Activated CD4-positive, alpha-beta T cell treated with anti-CD3 and anti-CD28 coated beads, Interleukin-2, Interleukin-4, amounts not matched to agents 100 ng/mL and 50 ng/mL, durations not matched to agents 16 hours and 8 hours (primary cell): ENCODE results near the gene KCNH8.

Experiments used
- DNase-seq: peaks from one replicate; pipeline ENCODE4 v3.0.0-alpha.2; 2020; ENCODE audit warnings: low spot score

The KCNH8 gene

DNA sequence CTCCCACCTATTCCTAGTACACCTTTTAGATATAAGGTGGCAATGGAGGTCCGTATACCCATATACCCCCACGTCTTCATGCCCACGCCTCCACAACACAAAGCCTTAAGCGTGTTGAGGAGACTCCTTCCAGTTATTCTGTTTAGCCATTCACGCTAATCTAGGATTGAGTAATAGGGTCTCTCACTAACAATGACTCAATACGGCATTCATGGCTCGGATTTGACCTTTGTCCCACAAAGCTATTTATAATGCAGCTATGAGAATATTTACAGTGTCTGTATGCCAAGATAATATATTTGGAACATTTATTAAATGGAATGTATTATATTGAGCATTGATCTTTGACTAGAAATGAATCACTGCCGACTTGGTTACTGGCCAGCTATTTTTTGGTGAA, 215.8 kb downstream of the KCNH8 start:
- no peak for DNase-seq

DNA sequence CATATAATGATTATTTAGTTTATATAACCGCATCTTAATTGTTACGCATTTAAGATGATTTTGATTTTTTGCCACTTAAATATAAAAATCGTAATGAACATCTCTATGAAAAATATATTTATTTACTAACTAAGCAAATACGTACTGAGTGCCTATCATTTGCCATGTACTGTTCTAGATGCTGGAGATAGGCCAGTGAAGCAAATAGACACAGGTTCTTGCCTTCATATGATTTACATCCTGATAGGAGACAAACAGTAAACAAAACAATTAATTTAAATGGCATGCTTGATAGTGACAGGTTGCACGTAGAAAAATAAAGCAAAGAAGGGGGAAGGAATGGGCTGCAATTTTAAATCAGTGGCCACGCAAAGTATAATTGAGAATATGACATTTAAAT, 217.2 kb downstream of the KCNH8 start:
- no peak for DNase-seq

DNA sequence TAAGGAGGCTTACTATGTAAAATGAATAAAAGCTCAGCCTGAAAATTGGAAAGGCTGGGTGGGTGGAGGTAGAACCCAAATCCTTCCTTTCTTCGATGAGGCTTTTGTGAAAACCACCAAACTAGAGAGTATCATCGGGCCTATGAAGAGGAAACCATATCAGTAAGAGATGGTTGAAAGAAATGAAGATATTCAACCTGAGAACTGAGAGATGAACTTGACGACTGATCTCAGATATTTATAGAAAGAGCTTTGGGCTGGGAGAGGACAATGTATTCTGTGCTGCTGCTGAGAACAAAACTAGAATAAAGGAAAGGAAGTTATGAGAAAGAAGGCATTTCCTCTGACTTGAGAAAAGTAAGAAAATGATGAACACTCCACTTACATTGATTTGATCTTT, 236.6 kb downstream of the KCNH8 start:
- DNase-seq, result no peak

DNA sequence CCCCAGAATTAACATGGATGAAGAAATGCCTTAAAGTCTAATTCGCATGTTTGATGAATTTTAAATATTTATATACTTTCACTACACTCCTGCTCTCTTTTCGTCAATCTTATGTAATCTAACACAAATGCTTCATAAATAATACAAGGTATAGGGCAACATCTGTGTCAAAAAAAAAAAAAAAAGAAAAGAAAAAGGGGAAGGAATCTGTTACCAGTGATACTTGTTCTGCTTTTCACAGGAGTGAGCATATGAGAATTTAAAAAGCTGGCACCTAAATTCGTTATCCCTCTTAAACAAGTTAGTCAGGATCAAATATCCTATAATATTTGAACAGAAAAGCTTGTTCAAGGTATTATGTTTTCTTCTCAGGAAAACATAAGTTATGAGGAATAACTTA, 243.8 kb downstream of the KCNH8 start:
- no peak for DNase-seq

DNA sequence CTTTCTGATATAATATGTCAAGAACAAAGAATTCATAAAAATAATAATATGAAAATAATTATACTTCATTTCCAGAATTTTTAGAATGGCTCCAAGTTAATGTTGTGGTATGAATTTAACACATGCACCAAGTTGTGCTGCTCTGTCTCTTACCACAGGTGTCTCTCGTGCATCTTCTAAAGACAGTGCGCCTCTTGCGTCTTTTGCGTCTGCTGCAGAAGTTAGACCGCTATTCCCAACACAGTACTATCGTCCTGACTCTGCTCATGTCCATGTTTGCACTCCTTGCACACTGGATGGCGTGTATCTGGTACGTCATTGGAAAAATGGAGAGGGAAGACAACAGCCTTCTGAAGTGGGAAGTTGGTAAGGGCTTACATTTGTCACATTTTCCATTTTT, 246.6 kb downstream of the KCNH8 start:
- no peak for DNase-seq

DNA sequence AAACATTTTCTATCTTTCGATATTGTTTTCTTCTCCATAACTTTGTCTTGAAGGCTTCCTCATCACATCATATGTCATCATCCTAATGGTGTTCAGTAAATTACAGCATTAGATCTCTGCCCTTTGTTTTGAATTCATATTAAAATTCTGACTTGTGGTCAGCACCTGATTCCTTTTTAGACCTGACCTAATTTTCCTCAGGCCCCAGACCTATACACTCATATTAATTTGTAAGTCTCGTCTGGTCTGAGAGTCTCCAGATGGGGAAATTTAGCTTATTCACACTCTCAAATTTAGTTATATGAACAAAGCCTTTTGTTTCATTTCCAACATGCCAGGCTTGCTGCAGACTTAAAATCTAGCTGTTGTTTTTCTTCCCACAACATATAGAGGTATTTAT, 248.4 kb downstream of the KCNH8 start:
- no peak for DNase-seq

DNA sequence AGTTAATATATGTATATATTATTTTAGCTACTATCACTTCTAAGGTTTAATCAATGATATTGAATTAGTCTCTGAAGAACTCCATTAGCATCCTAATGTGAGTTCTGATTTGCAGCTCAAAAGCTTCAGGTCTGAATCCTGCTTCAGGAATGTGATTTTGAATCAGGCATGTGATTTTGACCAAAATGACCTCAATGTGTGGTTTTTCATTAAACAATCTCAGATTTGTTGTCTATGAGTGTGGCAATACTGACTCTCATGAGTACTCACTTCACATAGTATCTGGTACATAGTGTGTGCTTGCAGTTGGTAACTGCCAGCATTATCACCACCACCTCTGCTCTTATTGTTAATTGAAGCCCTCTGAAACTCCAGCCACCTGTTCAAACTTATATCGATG, 251.0 kb downstream of the KCNH8 start:
- DNase-seq, result no peak

DNA sequence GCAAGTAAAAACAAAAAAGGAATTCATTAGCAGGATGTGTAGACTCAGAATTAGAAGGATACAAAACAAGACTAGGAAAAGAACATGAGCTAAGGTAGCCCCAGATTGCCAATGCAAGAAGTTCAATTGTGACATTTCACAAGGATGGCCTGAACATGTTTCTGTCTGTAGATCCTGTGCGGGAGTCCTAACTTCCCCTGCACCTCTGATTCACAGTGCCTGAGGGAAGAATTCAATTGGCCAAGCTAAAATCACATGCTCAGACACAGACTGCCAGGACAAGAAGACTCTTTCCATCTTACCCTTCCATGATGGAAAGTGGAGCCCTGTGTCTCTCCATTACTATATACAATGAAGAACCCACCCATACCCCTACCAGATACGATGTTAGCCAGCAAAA, 251.5 kb downstream of the KCNH8 start:
- no peak for DNase-seq

DNA sequence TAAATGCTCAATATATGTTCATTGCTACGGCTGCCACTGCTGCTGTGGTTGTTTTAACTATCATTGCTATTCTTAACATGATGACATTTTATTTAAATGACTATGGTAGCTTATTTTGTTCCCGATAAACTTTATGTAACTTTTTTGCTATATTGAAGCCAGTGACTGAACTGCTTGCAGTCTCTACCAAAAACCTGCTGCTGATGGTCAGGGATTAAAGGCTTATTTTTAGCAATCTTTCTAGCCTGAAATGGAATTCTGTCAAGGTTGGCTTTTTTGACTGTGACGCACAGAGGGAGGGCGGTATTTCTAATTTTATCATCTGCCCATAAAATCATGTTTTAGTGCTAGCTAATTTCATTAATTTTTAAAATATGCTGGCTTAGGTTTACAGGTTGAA, 271.8 kb downstream of the KCNH8 start:
- no peak for DNase-seq

DNA sequence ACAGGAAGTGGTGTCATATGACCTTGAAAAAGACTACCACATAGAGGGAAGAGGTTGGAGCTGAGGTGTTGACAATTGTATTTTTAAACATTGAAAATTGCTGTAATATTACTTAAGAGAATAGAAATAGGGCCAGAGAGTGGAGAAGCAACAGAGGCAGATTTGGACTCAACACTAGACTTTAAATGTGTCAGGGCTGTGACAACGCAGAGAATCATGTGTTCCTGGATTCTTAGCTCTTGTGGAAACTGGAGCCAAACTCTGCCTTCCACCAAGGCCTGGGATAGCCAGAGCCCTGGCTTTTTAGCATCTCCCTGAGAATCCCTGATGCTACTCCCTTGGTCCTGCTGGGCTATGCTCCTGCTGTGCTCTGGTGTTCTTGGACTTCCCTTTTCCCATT, 277.5 kb downstream of the KCNH8 start:
- no peak for DNase-seq

DNA sequence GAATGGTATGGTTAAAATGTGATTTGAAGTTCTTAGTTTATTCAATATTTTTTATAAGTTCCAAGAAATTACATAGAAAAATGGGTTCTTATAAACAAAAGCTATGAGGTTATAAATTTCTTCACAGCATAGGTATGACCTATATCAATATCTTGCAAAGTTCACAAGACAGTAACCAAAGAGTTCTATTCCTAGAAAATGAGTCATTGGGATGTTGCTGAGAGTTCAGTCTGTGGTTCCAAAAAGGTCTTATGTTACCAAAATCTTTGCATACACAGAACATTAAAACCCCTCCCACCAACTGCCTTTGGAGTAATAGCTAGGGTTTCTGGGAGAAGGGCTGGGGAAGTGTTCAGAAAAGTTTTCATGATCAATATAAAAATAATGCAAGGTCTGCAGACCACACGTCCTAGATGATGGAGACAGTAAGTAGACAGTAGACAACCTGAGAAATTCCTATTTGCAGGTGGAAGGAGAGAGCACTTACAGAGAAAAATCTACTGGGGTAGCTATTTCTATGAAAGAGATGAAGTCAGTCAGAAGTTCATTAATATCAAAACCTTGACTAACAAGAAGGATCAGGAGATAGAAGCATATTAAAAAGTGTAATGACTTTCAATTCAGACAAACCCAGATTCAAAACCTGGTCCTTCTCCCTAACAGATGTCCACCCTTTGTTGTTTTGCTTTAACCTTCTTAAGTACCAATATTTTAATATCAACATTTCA, 279.3 kb downstream of the KCNH8 start:
- DNase-seq, result no peak

DNA sequence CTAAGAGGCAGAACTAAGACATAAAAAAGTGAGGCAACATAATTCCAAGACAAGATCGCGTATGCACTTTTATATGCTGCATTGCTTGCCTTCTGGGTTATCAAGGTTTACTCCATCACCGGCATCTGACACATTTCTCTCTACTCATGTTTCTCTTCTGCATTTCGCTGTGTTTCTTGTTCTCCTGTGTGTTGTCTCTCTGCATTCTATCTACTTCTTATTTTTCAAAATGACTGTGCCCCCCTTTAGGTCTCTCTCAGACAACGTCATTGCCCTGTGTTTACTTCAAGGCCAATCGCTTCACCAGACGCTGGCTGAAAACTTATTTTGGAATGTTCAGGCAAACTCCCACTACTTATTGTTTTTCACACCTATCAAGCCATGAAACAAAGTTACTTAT, 280.4 kb downstream of the KCNH8 start:
- DNase-seq, result no peak

DNA sequence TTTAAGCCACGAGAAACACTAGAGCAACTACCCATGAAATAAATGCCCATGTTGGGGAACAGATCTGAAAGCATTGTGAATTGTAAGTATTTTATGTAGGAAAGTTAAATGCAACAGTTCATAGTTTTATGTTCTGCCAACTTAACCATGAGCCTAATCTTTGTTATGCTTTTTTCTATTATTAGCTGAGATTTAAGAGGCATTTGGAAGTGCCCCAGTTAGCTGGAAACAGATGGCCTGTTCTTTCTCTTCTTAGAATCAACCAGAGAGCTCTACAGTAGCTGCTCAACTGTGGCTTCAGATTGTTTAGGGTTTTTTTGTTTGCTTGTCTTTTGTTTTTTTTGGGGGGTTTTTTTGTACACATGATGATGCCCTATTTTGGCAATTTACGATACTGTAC, 284.4 kb downstream of the KCNH8 start:
- no peak for DNase-seq

DNA sequence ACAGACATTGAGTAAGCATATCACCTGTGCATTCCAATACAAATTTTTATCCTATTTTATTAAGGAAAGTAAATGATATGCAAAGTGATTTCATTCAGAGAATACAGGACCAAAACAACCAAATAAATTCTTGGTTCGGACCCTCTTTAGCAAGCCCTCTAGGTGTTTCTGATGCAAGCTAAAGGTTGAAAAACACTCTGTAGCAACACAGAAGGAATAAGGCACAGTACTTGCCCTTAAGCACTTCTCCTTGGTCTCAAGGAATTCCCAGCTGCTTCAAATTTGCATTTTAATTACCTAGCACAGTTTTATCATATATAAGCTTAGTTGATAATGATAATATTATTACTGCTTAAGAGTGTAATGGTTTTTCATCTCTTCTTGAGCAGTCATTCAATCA, 288.4 kb downstream of the KCNH8 start:
- DNase-seq, result no peak

DNA sequence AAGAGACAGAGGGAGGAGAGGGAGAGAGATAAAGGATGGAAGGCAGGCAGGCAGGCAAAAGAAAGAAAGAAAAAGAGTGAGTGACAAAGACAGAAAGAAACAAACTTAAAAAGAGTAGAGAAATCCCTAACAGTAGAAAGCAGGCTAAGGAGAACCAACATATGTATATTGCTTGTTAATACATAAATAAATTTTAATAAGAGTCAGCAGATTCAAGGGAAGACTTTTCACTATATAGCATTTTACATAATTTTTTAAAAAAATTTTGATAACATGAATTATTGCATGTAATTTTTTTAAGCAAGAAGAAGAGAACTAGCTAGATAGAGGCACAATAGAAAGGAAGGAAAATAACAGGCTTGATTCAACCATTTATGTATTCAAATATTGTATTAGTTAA, 291.6 kb downstream of the KCNH8 start:
- DNase-seq, result no peak

DNA sequence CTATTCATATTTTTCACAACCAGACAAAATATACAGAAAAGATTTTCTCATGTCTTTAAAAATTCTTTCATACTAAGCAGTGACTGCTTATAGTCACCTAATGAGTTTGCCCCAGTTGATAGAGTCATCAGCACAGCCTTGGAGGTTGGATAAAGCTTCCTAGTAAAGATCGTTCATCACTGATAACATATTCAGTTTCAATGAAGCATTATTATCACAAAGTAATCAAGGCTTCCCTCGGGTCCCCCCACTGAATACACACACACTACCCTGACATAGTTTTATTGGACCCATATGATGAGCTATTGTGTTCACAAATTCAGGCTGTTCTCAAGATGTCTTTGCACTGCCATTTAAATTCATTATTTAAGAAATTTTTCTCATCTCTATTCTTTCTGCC, 297.8 kb downstream of the KCNH8 start:
- no peak for DNase-seq

DNA sequence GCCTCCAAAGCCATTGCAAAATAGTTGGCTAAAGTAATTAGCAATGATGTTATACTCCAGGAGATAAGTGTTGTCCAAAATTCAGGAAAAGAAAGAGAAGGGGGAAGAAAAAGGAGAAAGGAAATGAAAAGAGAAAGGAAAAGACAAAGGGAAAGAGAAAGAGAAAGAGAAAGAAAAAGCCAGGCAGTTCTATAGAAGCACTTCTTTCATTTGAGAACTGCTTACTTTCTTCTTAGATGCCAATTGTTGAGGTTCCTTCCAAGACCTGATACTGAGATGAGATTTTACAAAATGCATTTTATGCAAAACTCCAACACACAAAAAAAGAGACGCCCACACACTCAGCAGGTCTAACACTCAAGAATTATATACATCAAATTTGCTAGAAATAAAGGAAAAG, 298.4 kb downstream of the KCNH8 start:
- no peak for DNase-seq

DNA sequence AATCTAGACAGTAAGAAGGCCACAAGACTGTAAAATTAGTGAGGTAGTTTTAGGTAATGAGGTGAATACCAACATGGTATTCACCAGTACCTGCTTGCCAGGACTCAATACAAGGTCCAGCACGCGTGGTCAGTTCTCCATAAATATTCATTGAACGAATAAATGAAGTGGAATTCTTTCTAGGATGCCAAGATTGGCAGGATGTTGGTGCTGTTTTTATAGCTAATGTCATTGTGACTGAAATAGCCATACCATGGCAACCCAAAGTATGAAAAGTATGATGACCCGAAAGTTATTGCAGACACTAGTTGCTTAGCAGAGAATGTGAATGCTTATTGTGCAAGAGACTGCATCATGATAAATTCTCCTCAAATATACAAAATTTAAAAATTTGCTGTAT, 307.2 kb downstream of the KCNH8 start:
- DNase-seq, result no peak

DNA sequence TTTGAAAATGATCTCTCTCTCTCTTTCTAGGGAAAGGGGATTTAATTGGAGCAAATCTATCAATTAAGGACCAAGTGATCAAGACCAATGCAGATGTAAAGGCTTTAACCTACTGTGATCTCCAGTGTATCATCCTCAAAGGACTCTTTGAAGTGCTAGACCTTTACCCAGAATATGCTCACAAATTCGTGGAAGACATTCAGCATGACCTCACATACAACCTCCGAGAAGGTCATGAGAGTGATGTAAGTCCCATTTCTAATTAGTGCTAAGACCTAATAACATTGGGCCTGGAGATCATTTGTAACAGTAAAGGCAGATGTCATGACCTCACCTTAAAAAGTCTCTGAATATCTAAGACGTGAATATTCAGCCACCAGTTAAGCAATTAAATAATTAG, 308.4 kb downstream of the KCNH8 start:
- no peak for DNase-seq

DNA sequence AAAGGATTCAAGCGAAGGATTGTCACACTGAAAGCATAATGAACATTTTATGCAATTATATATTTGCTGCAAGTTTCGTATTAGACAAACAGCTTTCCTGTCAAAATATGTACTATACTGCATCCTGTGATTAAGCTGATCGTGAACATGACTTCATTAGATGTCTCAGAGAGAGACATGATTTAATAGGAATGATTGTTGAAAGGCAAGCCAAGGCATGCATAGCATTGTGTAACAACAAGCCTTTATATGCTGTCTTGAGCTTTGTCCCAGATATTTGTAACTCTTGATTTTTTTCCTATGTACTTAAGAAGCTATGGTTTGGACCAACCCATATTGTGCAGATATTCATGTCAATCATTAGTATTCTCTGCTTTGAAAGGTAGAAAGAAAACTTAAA, 309.1 kb downstream of the KCNH8 start:
- no peak for DNase-seq

DNA sequence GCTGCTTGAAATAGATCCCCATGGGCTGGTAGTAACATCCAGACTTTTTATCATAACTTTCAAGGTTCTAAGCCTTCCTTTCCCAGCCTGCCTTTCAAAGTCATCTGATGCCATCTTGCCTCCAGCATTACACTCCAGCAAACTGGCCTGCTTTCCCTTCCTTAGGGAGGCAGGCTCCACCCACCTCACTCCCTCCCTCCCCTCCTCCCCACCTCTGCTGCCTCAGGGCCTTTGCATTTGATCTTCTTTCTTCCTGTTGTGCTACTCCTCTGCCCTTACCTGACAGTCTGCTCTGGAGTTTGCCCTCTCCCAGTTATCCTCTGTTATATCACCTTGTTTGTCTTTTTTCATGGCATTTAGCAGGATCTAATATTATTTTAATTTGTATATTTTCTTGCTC, 319.5 kb downstream of the KCNH8 start:
- no peak for DNase-seq

DNA sequence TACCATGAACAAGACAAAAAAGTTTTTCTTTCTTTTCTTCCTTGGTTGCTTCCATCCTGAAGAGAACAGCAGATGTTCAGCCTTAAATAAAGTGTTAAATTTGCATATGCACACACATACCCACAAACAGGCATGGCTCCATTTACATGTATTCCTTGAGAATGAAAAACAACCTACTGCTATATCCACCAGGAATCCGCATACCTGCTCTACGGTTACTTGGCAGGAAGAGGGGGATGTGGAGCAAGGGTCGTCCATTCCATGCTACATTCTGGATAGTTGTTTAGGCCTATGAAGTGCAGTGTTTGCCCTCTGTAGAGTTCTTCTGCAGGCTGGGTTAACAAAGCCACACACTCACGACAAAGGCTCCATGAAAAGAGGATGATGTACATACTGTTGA, 322.8 kb downstream of the KCNH8 start:
- no peak for DNase-seq

DNA sequence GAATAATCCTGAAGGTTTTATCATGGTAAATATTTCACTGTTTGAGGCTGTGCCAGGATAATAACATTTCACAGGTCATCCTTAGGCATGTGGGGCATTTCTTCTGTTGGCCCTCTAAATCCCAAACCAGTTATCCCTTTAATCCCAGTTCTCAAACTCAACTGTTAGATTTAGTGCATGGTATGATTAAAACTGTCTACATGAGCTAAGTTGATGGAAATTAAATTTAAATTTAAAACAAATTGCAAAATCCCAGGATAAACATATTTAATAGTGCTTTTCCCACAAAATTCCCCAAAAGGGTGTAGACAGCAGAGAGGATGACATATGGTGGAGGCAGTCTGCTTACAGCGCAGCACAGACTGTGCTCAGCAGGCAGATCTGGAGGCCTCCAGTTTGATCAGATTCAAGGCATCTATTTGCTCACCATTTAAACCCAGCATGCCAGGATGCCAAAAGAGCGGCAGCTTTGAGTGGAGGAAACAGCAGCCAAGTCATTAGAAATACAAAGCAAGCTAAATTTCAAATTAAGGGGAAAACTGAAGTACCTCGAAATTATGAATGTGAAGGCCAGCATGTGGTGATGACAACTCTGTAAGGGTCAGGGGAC, 325.8 kb downstream of the KCNH8 start:
- DNase-seq, result no peak

DNA sequence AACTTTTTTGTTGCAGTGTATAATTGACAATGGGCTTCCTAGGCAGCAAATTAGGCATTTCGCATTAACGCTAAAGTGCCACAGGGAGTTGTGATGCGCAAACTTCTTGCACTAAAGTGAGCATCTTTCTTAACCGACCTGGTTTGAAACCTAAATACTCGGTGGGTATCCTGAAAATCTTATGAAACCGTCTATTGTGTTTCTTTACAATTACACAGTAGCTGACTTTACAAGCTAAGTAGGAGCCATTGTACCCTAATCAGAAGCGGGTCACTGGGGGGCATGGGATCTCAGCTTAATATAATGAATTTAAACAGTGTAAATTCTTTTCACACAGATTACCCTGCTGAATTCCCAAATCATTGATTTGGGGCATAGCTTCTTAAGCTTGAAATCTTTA, 328.0 kb downstream of the KCNH8 start:
- no peak for DNase-seq
